HG02759 (cell line): ENCODE measurements around the gene BRD1.
"Not testable (repeated sequence)": the region's sequence is repeated elsewhere in the genome, so short reads cannot be mapped to it uniquely, and the experiment has no call there.

Experiments
- ATAC-seq: cut with Tn5 transposase; IDR thresholded peaks from one replicate; pipeline ENCODE4 v1.9.1; 2021; ENCODE audit warnings: mild to moderate bottlenecking, moderate library complexity; ENCODE audit not compliant: unreplicated experiment

The BRD1 gene

GRCh38 chr22:49771266-49772065, 56.2 kb downstream of the BRD1 start:
- ATAC-seq: no peak

GRCh38 chr22:49770547-49771265, 57.0 kb downstream of the BRD1 start:
- ATAC-seq: no peak

GRCh38 chr22:49769691-49770546, 57.8 kb downstream of the BRD1 start:
- no peak for ATAC-seq

GRCh38 chr22:49768951-49769690, 58.6 kb downstream of the BRD1 start:
- ATAC-seq: no peak

DNA sequence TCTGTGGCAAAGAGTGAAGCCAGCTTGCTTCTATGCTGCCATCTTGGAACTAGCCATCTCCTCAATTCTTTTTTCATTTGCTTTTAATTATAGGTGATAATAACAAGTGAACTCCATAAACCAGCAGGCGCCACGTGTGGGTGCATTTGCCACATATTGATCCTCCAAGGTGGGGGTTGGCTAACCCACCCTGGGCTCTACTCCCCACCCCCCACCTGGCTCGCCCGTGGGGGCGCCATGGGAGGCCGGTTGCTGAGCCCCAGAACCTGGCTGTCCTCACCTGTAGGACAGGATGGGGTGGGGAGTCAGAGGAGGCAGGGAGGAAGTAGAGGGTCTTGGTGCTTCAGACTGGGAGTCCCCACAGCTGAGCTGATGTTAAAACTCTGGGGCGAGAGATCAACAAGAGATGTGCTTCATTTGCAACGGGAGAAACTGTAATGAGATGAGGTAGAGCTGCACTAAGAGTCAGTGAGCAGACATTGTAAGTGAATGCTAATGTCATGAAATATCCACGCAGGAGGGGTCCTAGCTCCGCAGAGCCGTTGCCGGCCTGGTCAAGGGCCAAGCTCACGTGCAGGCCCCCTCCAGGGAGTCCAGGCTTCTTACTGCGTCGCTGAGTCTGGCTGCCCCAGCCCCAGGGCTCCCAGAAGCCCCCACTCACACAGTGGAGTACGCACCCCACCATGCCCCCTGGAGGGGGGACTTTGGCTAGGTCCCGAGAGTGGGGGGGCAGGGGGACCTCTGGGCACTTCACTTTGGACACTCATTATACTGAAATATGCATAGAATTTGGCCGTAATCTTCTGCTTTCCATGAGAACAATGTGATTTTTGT, 59.4 kb downstream of the BRD1 start:
- ATAC-seq: no peak

DNA sequence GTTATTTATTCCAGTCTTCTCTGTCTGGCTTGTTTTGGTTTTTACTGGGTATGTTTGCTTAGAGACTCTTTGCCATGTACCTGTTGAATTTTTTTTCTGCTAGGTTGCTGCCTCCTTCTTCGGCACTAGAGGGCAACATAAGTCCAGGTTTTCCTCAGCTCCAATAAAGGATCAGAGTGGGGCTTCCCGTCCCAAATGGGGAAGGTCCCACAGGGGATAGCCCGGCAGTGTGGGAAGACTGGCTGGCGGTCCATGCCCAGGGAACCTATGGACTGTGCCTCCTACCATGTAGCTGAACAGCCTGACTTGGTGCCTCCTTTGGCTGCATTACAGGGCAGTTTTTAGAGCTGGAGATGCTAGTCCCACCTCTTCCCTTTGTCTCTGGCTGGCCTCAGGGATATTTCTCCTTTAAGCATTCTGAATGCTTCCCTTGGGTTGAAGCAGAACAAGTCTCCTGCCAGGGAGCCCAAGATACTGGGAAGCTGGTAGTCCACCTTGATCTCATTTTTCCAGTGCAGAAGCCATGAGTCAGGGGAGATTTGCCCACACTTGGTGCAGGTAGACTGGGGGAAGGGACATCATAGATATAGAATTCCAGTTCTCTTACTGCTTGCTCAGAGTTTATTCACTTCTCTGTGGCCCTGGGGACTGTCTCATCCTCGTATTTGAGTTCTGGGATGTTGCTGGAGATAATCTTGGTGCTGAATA, 60.2 kb downstream of the BRD1 start:
- no peak for ATAC-seq

DNA sequence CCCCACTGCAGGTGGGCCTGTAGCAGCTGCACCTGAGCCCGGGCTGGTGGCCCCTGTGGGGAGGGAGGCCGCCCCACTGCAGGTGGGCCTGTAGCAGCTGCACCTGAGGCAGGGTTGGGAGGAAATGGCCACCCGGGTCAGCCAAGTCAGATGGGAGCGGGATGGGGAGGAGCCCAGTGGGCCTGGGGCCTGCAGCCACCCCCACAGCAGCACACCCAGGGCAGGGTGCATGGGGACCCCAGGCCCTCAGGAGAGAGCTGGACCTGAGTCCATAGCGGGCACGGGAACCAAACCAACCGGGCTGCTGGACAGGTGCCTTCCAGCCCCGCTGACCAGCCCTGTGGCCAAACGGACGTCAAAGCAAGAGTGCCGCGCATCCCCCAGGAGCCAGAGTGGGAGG, 61.7 kb downstream of the BRD1 start:
- ATAC-seq: no peak

GRCh38 chr22:49765091-49765771, 62.4 kb downstream of the BRD1 start:
- no peak for ATAC-seq

GRCh38 chr22:49764127-49764581, 63.5 kb downstream of the BRD1 start:
- no peak for ATAC-seq

- ATAC-seq: no peak
Observed at GRCh38 chr22:49763696-49764095, 64.0 kb downstream of the BRD1 start.

DNA sequence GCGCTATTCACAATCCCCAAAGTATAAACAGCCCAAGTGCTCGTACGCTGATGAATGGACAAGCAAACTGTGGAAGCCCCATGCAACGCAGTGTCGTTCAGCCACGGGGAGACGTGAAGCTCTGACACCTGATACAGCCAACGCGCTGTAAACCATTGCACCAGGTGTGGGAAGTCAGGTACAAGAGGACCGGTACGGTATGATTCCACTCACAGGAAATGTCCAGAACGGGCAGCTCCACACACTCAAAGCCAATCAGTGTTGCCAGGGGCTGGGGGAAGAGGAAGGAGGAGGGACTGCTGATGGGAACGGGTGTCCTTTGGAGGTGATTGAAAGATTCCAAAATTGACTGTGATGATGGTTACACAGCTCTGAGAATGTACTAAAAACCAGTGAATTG, 64.5 kb downstream of the BRD1 start:
- no peak for ATAC-seq

GRCh38 chr22:49762571-49762970, 65.1 kb downstream of the BRD1 start:
- not testable (repeated sequence) for ATAC-seq

DNA sequence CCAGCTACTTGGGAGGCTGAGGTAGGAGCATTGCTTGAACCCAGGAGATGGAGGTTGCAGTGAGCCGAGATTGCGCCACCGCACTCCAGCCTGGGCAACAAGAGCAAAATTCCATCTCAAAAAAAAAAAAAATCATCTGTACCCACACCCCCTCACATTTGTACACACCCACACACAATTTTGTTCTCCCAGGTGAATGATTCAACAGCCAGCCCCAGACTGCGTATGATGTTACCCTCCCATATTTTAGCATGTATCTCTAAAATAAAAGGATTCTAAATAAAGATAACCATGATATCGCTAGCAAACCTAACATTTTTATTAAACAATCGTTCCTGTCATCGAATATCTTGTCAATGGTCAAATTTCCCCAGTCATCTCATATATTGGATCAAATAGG, 65.8 kb downstream of the BRD1 start:
- ATAC-seq: no peak

DNA sequence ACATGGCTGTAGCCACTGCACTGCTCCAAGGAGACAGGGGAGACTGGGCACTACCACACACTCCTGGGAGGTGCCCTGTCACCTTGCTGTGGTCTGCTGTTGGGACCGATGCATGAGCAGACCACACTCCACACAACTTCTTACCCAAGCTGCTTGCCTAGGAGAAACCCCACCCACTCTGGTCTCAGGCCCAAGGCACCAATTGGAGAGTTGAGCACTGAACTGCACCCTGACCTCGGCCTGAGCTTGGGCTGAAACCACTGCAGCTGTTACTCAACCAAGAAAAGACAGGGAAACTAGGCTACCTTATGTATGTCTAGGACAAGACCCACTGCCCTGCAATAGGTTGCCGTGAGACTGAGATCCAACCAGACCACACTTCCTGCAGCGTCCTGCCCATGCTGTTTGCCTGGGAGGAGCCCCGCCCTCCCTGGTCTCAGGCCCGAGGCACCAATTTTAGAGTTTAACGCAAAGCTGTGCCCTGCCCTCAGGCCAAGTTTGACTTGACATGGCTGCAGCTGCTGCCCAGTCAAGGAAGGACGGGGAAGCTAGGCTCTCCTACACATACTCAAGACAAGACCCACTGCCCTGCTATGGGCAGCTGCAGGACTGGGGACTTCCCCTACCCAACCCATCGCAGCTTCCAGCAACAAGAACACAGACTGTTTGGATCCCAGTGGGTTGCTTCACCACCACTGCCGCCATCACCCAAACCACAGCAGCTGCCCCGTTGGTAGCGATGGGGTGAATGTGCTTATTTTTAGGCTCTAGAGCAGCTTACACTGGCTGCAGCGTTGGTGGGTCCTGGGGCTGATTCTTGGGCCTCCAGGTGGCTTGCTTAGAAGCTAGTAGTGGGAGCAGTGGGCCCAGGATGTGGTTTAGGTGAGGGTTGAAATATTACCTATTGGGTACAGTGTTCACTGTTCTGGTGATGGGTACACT, 66.8 kb downstream of the BRD1 start:
- ATAC-seq: peak; percentile 67

- ATAC-seq: no peak
Observed at GRCh38 chr22:49760280-49760629, 67.4 kb downstream of the BRD1 start.

GRCh38 chr22:49756676-49757075, 71.0 kb downstream of the BRD1 start:
- no peak for ATAC-seq

DNA sequence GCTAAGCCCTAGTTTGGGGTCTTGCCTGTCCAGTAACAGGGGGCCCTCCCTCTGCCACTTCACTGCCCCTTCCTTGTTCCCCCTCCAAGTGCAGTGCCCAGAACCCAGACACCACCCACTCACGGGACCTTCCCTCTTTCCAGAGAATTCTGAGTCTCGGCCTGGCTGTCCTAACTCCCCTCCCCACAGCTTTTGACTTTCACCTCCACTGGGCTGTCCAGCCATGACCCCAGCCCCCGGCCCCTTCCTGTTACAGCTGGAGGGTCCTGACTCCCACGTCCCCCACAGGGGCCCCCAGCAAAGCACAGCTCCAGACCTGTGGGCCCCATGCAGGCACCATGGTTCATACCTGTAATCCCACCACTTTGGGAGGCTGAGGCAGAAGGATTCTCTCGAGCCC, 71.5 kb downstream of the BRD1 start:
- ATAC-seq: no peak

DNA sequence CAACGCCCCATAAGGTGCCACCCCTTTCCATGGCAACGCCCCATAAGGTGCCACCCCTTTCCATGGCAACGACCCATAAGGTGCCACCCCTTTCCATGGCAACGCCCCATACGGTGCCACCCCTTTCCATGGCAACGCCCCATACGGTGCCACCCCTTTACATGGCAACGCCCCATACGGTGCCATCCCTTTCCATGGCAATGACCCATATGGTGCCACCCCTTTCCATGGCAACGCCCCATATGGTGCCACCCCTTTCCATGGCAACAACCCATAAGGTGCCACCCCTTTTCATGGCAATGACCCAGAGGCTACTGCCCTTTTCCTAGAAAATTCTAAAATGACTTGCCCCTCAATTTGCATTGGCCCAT, 72.1 kb downstream of the BRD1 start:
- no peak for ATAC-seq
